SK-N-SH (cell line): ENCODE results near the gene GAB2.

Source experiments
- CTCF ChIP-seq: fragments of 200-600 bp; sonication (generic); IDR thresholded peaks from 2 replicates; pipeline ENCODE4 v1.6.1; 2017; ENCODE audit warnings: antibody characterized with exemption, mild to moderate bottlenecking, moderate library complexity
- EZH2phosphoT487 ChIP-seq: fragments of 200-600 bp; sonication (generic); IDR thresholded peaks from 2 replicates; pipeline ENCODE4 v1.6.1; 2017; ENCODE audit warnings: low read depth, mixed run types, mild to moderate bottlenecking, antibody characterized with exemption, moderate library complexity, borderline replicate concordance
- RXRA ChIP-seq: IDR thresholded peaks from 2 replicates; pipeline ENCODE4 v1.4.0; 2012; ENCODE audit warnings: low read depth, mild to moderate bottlenecking, borderline replicate concordance

DNA sequence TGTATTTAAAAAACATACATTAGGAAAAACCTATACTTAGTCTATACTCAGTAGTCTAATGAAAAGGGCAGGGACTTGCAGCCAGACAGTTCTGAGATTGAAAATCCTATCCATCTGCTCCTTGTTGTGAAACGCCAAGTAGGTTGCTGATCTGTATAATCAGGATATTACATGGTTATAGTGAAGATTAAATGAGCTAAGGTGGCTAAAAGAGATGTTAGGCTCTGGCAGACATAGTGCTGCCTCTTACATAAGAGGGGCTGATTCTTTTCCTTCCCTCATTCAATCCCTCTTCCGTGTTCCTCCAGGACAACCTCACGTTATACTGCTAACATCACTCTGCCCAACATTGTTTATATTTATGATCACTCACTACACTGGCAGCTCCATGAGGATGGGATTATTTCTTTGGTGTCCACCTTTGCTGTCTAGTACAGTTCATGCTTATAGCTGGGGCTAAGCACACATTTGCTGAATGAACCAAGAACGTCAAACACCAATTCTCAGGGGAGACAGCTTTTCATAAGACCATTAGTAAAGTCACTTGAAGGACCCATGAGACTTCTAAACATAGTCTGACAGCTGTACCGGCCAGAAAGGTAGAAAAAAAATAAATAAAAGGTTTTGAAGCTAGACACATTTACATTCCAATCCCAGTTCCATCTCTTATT, 46.3 kb downstream of the GAB2 start:
- TF ChIP-seq RXRA (no peak), CTCF (no peak), EZH2phosphoT487 (no peak)
